A375 (cell line): Measurements from ENCODE around the gene AATF. TPM values are rescaled to one million over a fixed set of nuclear protein-coding genes. Genes with fewer than 3 reads are reported as not detected.

Experiments
- small RNA-seq: library from RNA; depleted of rRNA; stranded (forward); fragments of <200 nt; gene quantifications from one replicate; pipeline ENCODE3, GENCODE V24; 2014
- total RNA-seq: library from RNA; depleted of rRNA; stranded (reverse); fragments of >200 nt; shearing (Covaris generic); gene quantifications from 2 replicates; pipeline ENCODE4 v1.2.3, GENCODE V29; 2014; rRNA removed

The AATF gene
- 109 and 116 TPM in 2 replicates for total RNA-seq

GRCh38 chr17:36948717-36949460 lies at the start of gene AATF:
TSS of gene AATF (plus strand) at chr17:36948954. CDS start at chr17:36949126, 172 bp downstream.

GRCh38 chr17:36937001-36937958 lies 11.5 kb upstream of the AATF start, which contains the start of gene LHX1:
TSS of gene LHX1 (plus strand) at chr17:36937475. CDS start at chr17:36938198, 723 bp downstream.

Small RNA genes within 50 kb of the gene (small RNA-seq; reads per million reads assigned to genes)
- gene AC243773.2, result not detected
- gene MIR2909, result not detected

Other genes starting within 250 kb of the AATF start
- gene LHX1, start 11.5 kb upstream of the AATF start, total RNA-seq, result 14.3 and 15.7 TPM in 2 replicates